BLaER1 (cell line): ENCODE results near the gene UBE4A.
A peak's percentile ranks its signal among the peaks of the same experiment; 100 is the strongest.

Experiments
- H3K27ac ChIP-seq: shearing (Covaris generic); formaldehyde crosslinking; 2 replicates; pipeline ENCODE4 v1.8.1; 2022
- H3K27me3 ChIP-seq: shearing (Covaris generic); formaldehyde crosslinking; 2 replicates; pipeline ENCODE4 v1.8.1; 2022
- H3K36me3 ChIP-seq: shearing (Covaris generic); formaldehyde crosslinking; 2 replicates; pipeline ENCODE4 v1.8.1; 2022
- H3K4me1 ChIP-seq: shearing (Covaris generic); formaldehyde crosslinking; 2 replicates; pipeline ENCODE4 v1.8.1; 2022
- H3K4me2 ChIP-seq: shearing (Covaris generic); formaldehyde crosslinking; 2 replicates; pipeline ENCODE4 v1.8.1; 2022
- H3K4me3 ChIP-seq: shearing (Covaris generic); formaldehyde crosslinking; 2 replicates; pipeline ENCODE4 v1.8.1; 2022
- H3K9ac ChIP-seq: shearing (Covaris generic); formaldehyde crosslinking; 2 replicates; pipeline ENCODE4 v1.8.1; 2022
- H3K9me3 ChIP-seq: shearing (Covaris generic); formaldehyde crosslinking; 2 replicates; pipeline ENCODE4 v1.8.1; 2022
- H4K20me1 ChIP-seq: shearing (Covaris generic); formaldehyde crosslinking; 2 replicates; pipeline ENCODE4 v1.8.1; 2022
- Cebpa-rat ChIP-seq: shearing (Covaris generic); IDR thresholded peaks from 2 replicates; pipeline ENCODE4 v1.8.1; 2022

The UBE4A gene, protein sequence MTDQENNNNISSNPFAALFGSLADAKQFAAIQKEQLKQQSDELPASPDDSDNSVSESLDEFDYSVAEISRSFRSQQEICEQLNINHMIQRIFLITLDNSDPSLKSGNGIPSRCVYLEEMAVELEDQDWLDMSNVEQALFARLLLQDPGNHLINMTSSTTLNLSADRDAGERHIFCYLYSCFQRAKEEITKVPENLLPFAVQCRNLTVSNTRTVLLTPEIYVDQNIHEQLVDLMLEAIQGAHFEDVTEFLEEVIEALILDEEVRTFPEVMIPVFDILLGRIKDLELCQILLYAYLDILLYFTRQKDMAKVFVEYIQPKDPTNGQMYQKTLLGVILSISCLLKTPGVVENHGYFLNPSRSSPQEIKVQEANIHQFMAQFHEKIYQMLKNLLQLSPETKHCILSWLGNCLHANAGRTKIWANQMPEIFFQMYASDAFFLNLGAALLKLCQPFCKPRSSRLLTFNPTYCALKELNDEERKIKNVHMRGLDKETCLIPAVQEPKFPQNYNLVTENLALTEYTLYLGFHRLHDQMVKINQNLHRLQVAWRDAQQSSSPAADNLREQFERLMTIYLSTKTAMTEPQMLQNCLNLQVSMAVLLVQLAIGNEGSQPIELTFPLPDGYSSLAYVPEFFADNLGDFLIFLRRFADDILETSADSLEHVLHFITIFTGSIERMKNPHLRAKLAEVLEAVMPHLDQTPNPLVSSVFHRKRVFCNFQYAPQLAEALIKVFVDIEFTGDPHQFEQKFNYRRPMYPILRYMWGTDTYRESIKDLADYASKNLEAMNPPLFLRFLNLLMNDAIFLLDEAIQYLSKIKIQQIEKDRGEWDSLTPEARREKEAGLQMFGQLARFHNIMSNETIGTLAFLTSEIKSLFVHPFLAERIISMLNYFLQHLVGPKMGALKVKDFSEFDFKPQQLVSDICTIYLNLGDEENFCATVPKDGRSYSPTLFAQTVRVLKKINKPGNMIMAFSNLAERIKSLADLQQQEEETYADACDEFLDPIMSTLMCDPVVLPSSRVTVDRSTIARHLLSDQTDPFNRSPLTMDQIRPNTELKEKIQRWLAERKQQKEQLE

GRCh38 chr11:118359295-118359958, at the start of gene UBE4A:
Gene UBE4A (plus strand): TSS chr11:118359600. CDS start chr11:118365081, 5,481 bp downstream.
- Histone ChIP-seq H3K27ac (peak within 1 kb of the TSS; percentile 70), H3K4me3 (peak within 1 kb of the TSS; percentile 81), H3K9me3 (no peaks in the 10 kb centered on the region)

GRCh38 chr11:118310271-118310670, 49.1 kb upstream of the UBE4A start:
- TF ChIP-seq Cebpa-rat: no peak
- H3K4me3 ChIP-seq: no peak overlapping the region
- H3K9me3 ChIP-seq: no peaks in the 10 kb centered on the region
- H3K9ac ChIP-seq: no peak overlapping the region
- no peaks in the 10 kb centered on the region for H3K27me3 ChIP-seq
- no peaks in the 10 kb centered on the region for H4K20me1 ChIP-seq
- H3K4me2 ChIP-seq: no peak overlapping the region
- no peak overlapping the region for H3K27ac ChIP-seq
- peaks cover 40% of the 10 kb centered on the region for H3K4me1 ChIP-seq
- H3K36me3 ChIP-seq: no peaks in the 10 kb centered on the region

More at GRCh38 chr11:118359295-118359958, at the start of gene UBE4A:
- TF ChIP-seq Cebpa-rat: peak; percentile 45; the same call in 1 of the 2 replicates
- H3K4me1 ChIP-seq: peaks cover 24% of the 10 kb centered on the region
- H3K4me2 ChIP-seq: peak within 1 kb of the TSS; percentile 93
- H3K9ac ChIP-seq: peak within 1 kb of the TSS; percentile 84
- peaks cover 18% of the 10 kb centered on the region; the same call in 1 of the 2 replicates for H3K36me3 ChIP-seq
- H4K20me1 ChIP-seq: peaks cover 25% of the 10 kb centered on the region; the same call in 1 of the 2 replicates
- no peaks in the 10 kb centered on the region for H3K27me3 ChIP-seq

DNA sequence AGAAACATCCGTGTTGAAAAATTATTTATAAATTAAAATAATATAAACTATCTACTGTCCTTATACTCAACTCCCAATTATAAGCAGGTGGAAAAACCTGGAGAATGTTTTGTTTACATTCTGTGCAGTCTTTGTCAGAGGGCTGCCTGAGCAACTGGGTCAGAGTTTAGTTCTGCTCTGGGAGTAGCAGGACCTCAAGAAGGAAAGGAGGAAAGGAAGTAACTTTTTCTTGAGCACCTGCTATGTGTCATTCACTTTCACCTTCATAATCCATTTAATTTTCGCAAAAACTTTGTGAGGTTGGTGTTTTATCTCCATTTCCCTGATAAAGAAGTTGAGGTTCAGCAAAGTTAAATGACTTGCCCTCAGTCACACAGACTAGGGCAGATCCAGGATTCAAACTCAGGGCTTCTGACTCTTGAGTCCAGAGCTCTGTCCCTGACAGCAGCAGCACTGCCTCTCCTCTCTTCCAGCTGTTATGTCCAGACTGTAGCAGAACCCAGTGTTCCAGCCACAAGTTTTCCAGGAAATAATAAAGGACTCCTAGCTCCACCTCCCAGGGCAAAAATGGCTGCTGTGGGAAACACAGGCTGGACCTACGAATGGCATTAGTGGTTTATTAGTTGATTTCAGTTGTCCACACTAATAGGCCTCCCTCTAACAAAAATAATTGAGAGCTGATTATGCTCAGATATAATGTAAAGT, 48.5 kb upstream of the UBE4A start:
- Histone ChIP-seq H3K4me3 (no peak overlapping the region), H3K9ac (no peak overlapping the region), H3K27me3 (no peaks in the 10 kb centered on the region), H3K27ac (no peak overlapping the region), H3K4me2 (no peak overlapping the region), H3K9me3 (no peaks in the 10 kb centered on the region), H4K20me1 (no peaks in the 10 kb centered on the region), H3K36me3 (no peaks in the 10 kb centered on the region), H3K4me1 (peaks cover 40% of the 10 kb centered on the region)
- TF ChIP-seq Cebpa-rat: no peak

DNA sequence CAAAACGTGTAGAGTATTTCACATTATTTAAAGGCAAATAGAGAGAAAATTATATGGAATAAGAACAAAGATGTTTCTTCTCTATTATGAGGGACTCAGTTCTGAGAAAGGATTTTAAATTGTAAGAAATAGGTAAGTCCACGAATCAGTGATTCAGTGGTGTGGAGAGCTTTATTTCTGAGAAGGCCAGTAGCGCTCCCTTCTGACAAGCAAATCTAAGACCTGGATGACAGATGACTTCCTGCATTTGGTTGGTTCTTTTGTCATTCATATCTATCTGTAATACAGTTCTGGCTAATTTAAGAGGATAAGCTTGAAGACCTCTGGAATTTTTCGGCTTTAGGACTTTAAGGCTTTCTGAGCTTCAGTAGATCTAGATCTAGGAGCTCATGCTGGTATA, 47.9 kb upstream of the UBE4A start:
- no peaks in the 10 kb centered on the region for H3K9me3 ChIP-seq
- no peaks in the 10 kb centered on the region for H3K27me3 ChIP-seq
- H3K9ac ChIP-seq: no peak overlapping the region
- no peak overlapping the region for H3K4me2 ChIP-seq
- no peaks in the 10 kb centered on the region for H4K20me1 ChIP-seq
- no peak overlapping the region for H3K27ac ChIP-seq
- H3K4me1 ChIP-seq: peaks cover 45% of the 10 kb centered on the region
- H3K36me3 ChIP-seq: no peaks in the 10 kb centered on the region
- no peak for TF ChIP-seq Cebpa-rat
- no peak overlapping the region for H3K4me3 ChIP-seq

- Histone ChIP-seq H3K9ac (no peak overlapping the region), H3K27me3 (no peaks in the 10 kb centered on the region), H4K20me1 (no peaks in the 10 kb centered on the region), H3K27ac (no peak overlapping the region), H3K36me3 (no peaks in the 10 kb centered on the region), H3K4me2 (peak overlapping the region; percentile 74; the same call in 1 of the 2 replicates), H3K4me3 (no peak overlapping the region), H3K4me1 (peaks cover 52% of the 10 kb centered on the region), H3K9me3 (no peaks in the 10 kb centered on the region)
- TF ChIP-seq Cebpa-rat: no peak
Observed at GRCh38 chr11:118312328-118312727, 47.1 kb upstream of the UBE4A start.

GRCh38 chr11:118313242-118313641, 46.2 kb upstream of the UBE4A start:
- Histone ChIP-seq H3K4me1 (peaks cover 61% of the 10 kb centered on the region), H3K4me2 (peak overlapping the region; percentile 74), H3K9me3 (no peaks in the 10 kb centered on the region), H4K20me1 (no peaks in the 10 kb centered on the region), H3K27me3 (no peaks in the 10 kb centered on the region), H3K27ac (peak overlapping the region; percentile 51; the same call in 1 of the 2 replicates), H3K4me3 (no peak overlapping the region), H3K36me3 (no peaks in the 10 kb centered on the region), H3K9ac (no peak overlapping the region)
- no peak for TF ChIP-seq Cebpa-rat

GRCh38 chr11:118314988-118315411, 44.4 kb upstream of the UBE4A start:
- Histone ChIP-seq H4K20me1 (no peaks in the 10 kb centered on the region), H3K9ac (peak overlapping the region; percentile 55; the same call in 1 of the 2 replicates), H3K27ac (peak overlapping the region; percentile 83), H3K36me3 (no peaks in the 10 kb centered on the region), H3K9me3 (no peaks in the 10 kb centered on the region), H3K4me1 (peaks cover 78% of the 10 kb centered on the region), H3K4me2 (peak overlapping the region; percentile 74), H3K27me3 (no peaks in the 10 kb centered on the region), H3K4me3 (peak overlapping the region; percentile 23; the same call in 1 of the 2 replicates)
- TF ChIP-seq Cebpa-rat: no peak

GRCh38 chr11:118318124-118318523, 41.3 kb upstream of the UBE4A start:
- no peak for TF ChIP-seq Cebpa-rat

More at GRCh38 chr11:118318124-118318523, 41.3 kb upstream of the UBE4A start:
- no peaks in the 10 kb centered on the region for H3K27me3 ChIP-seq
- no peak overlapping the region for H3K4me3 ChIP-seq
- no peaks in the 10 kb centered on the region for H3K9me3 ChIP-seq
- H3K27ac ChIP-seq: peak overlapping the region; percentile 55
- H3K9ac ChIP-seq: no peak overlapping the region
- peak overlapping the region; percentile 74 for H3K4me2 ChIP-seq
- H3K36me3 ChIP-seq: no peaks in the 10 kb centered on the region
- H4K20me1 ChIP-seq: no peaks in the 10 kb centered on the region
- H3K4me1 ChIP-seq: peaks cover 83% of the 10 kb centered on the region
